ENCODE data around the gene TRIM46.

TRIM46 gene

GRCh38 chr1:155133799-155134281 lies 39.8 kb upstream of the TRIM46 start:
- DNase-seq (ENCODE audit: low read depth in 2 of 2): no peak
- no peak for TF ChIP-seq CTCF (IDR thresholded peaks at IDR 0.05; ENCODE audit: low read depth, low read length)
- no peak overlapping the region for H3K4me3 ChIP-seq (replicated peaks in 1 of 2; ENCODE audit: low read depth in 2 of 2, low read length in 2 of 2)

GRCh38 chr1:155134322-155134721 lies 39.3 kb upstream of the TRIM46 start:
- no peak for DNase-seq (ENCODE audit: low read depth in 2 of 2)
- TF ChIP-seq CTCF (IDR thresholded peaks at IDR 0.05; ENCODE audit: low read depth, low read length): no peak
- H3K4me3 ChIP-seq (replicated peaks in 1 of 2; ENCODE audit: low read depth in 2 of 2, low read length in 2 of 2): no peak overlapping the region

- DNase-seq (ENCODE audit: low read depth in 2 of 2): peak; percentile 97 to 98
- TF ChIP-seq CTCF (IDR thresholded peaks at IDR 0.05; ENCODE audit: low read depth, low read length): no peak
- peak overlapping the region; percentile 75 to 79 for H3K4me3 ChIP-seq (replicated peaks in 1 of 2; ENCODE audit: low read depth in 2 of 2, low read length in 2 of 2)
Observed at GRCh38 chr1:155134880-155135414, 38.7 kb upstream of the TRIM46 start.

GRCh38 chr1:155135415-155136028 lies 38.1 kb upstream of the TRIM46 start, which contains the start of gene SLC50A1:
TSS of gene SLC50A1 (plus strand) at chr1:155135852. CDS start at chr1:155135912, 60 bp downstream.
- DNase-seq (ENCODE audit: low read depth in 2 of 2): peak; percentile 92 to 97
- H3K4me3 ChIP-seq (replicated peaks in 1 of 2; ENCODE audit: low read depth in 2 of 2, low read length in 2 of 2): peak within 1 kb of the TSS; percentile 75 to 79
- TF ChIP-seq CTCF (IDR thresholded peaks at IDR 0.05; ENCODE audit: low read depth, low read length): no peak

GRCh38 chr1:155136748-155137147 lies 36.9 kb upstream of the TRIM46 start:
- TF ChIP-seq CTCF (IDR thresholded peaks at IDR 0.05; ENCODE audit: low read depth, low read length): no peak
- DNase-seq (ENCODE audit: low read depth in 2 of 2): no peak
- peak overlapping the region; percentile 48 to 75 for H3K4me3 ChIP-seq (replicated peaks in 1 of 2; ENCODE audit: low read depth in 2 of 2, low read length in 2 of 2)

GRCh38 chr1:155137154-155137949 lies 36.3 kb upstream of the TRIM46 start:
- peak overlapping the region; percentile 48 to 75 for H3K4me3 ChIP-seq (replicated peaks in 1 of 2; ENCODE audit: low read depth in 2 of 2, low read length in 2 of 2)
- DNase-seq (ENCODE audit: low read depth in 2 of 2): no peak
- no peak for TF ChIP-seq CTCF (IDR thresholded peaks at IDR 0.05; ENCODE audit: low read depth, low read length)
